ENCODE results near the gene ELFN2. TPM values are rescaled to one million over a fixed set of nuclear protein-coding genes. Genes with fewer than 3 reads are reported as not detected.
"Not testable (repeated sequence)": the region's sequence is repeated elsewhere in the genome, so short reads cannot be mapped to it uniquely, and the experiment has no call there.

Gene ELFN2
- total RNA-seq, 1 donor from 2014 or later: 0.22 TPM

- intact Hi-C loops (cut with DNase I): no loop called here
- no peak for ATAC-seq
- peak; percentile 50 for DNase-seq (ENCODE audit: missing footprints)
Measured at GRCh38 chr22:37334859-37335805, 92.1 kb downstream of the ELFN2 start.

GRCh38 chr22:37334461-37334858 lies 92.8 kb downstream of the ELFN2 start:
- DNase-seq (ENCODE audit: missing footprints) (peak; percentile 53), ATAC-seq (no peak)
- intact Hi-C loops (cut with DNase I): no loop called here

- DNase-seq (ENCODE audit: missing footprints) (no peak), ATAC-seq (no peak)
- intact Hi-C loops (cut with DNase I): no loop called here
Measured at GRCh38 chr22:37333724-37334460, 93.4 kb downstream of the ELFN2 start.

GRCh38 chr22:37331856-37332536 lies 95.3 kb downstream of the ELFN2 start:
- intact Hi-C loops (cut with DNase I): no loop called here
- ATAC-seq: no peak

GRCh38 chr22:37331034-37331428 lies 96.2 kb downstream of the ELFN2 start:
- ATAC-seq (no peak), DNase-seq (ENCODE audit: missing footprints) (peak; percentile 40)
- intact Hi-C loops (cut with DNase I): no loop called here

More at GRCh38 chr22:37331856-37332536, 95.3 kb downstream of the ELFN2 start:
- DNase-seq (ENCODE audit: missing footprints): peak; percentile 31

GRCh38 chr22:37330200-37331033 lies 96.9 kb downstream of the ELFN2 start:
- DNase-seq (ENCODE audit: missing footprints) (peak; percentile 23), ATAC-seq (no peak)
- intact Hi-C loops (cut with DNase I): no loop called here

GRCh38 chr22:37329238-37330140 lies 97.8 kb downstream of the ELFN2 start:
- intact Hi-C loops (cut with DNase I): no loop called here
- ATAC-seq (no peak), DNase-seq (ENCODE audit: missing footprints) (peak; percentile 40)

GRCh38 chr22:37328538-37329237 lies 98.6 kb downstream of the ELFN2 start:
- ATAC-seq; intact Hi-C loops (cut with DNase I): not testable (repeated sequence)

GRCh38 chr22:37328017-37328416 lies 99.3 kb downstream of the ELFN2 start:
- intact Hi-C loops (cut with DNase I): no loop called here
- ATAC-seq (no peak), DNase-seq (ENCODE audit: missing footprints) (no peak)

More at GRCh38 chr22:37328538-37329237, 98.6 kb downstream of the ELFN2 start:
- not testable (repeated sequence) for DNase-seq (ENCODE audit: missing footprints)

- intact Hi-C loops (cut with DNase I): no loop called here
- no peak for ATAC-seq
- no peak for DNase-seq (ENCODE audit: missing footprints)
Measured at GRCh38 chr22:37326726-37327125, 100.6 kb downstream of the ELFN2 start.

GRCh38 chr22:37325039-37325395 lies 102.3 kb downstream of the ELFN2 start:
- DNase-seq (ENCODE audit: missing footprints) (no peak), ATAC-seq (no peak)
- intact Hi-C loops (cut with DNase I): no loop called here

GRCh38 chr22:37324340-37325038 lies 102.8 kb downstream of the ELFN2 start:
- intact Hi-C loops (cut with DNase I): no loop called here
- ATAC-seq (no peak), DNase-seq (ENCODE audit: missing footprints) (peak; percentile 27)

- DNase-seq (ENCODE audit: missing footprints): peak; percentile 17
- ATAC-seq: no peak
- intact Hi-C loops (cut with DNase I): no loop called here
Measured at GRCh38 chr22:37320726-37321677, 106.3 kb downstream of the ELFN2 start.

- intact Hi-C loops (cut with DNase I): loop anchor here (5.0 to 10.0 kb wide), 2 partner anchors 108 to 245 kb away; partner anchors contain the start of genes CDC42EP1 and ELFN2
- DNase-seq (ENCODE audit: missing footprints) (peak; percentile 21), ATAC-seq (no peak)
Measured at GRCh38 chr22:37319469-37319868, 107.8 kb downstream of the ELFN2 start.
